K562 (cell line): ENCODE measurements around the gene ADAMTSL3. TPM values are rescaled to one million over a fixed set of nuclear protein-coding genes. Genes with fewer than 3 reads are reported as not detected.

Experiments used
- ATAC-seq: fragments of 200-7000 bp; cut with Tn5 transposase; 3 replicates; pipeline ENCODE4 v1.9.1; 2020; ENCODE audit warnings: moderate library complexity
- BruUV-seq: library from RNA; stranded (reverse); fragments of 400-500 nt; replicated peaks from 2 replicates; lab custom pipeline; 2021; lab: Mats Ljungman, UMichigan
- CTCF ChIA-PET: fragments of 300-600 bp; formaldehyde crosslinking; extraction: SDS; loops from one replicate; lab custom pipeline; 2021; ENCODE audit warnings: low intra/inter-chr PET ratio; lab: Yijun Ruan, JAX
- POLR2A ChIA-PET: fragments of 300-600, 350-650 bp; sonication (Branson Sonifier 250); formaldehyde crosslinking; extraction: SDS; loops from one replicate; lab custom pipeline; 2021; ENCODE audit warnings: antibody characterized with exemption, inconsistent platforms; lab: Yijun Ruan, JAX
- DNase-seq, 4 experiments: peaks; one replicate each; pipeline versions ENCODE4 v3.0.0 to v3.0.0-alpha.2; 2011 to 2018; ENCODE audit warnings: low spot score in 3 of 4, mixed read lengths in 3 of 4; ENCODE audit errors: extremely low read depth in 1 of 4
- FAIRE-seq: peaks from 2 replicates; lab custom pipeline; 2011; peaks lifted over from hg19 to GRCh38; lab: Jason Lieb, UNC
- H2AFZ ChIP-seq: 2 replicates; pipeline ENCODE4 v1.6.0; 2011; ENCODE audit warnings: low read depth, low read length, control low read depth, inconsistent platforms
- H3K27ac ChIP-seq: fragments of 200-600 bp; 3 replicates; pipeline ENCODE4 v1.8.0; 2011; ENCODE audit warnings: low read depth, mild to moderate bottlenecking, control low read depth, inconsistent platforms, low read length, moderate library complexity, mixed read lengths; ENCODE audit errors: extremely low read depth
- H3K27me3 ChIP-seq, 2 experiments: fragments of 300-600 bp in 1 of 2; 2 replicates in 1 of 2; 3 replicates in 1 of 2; pipeline versions ENCODE4 v1.6.0 to v1.8.0; 2011; ENCODE audit warnings: inconsistent platforms in 2 of 2, low read length in 2 of 2, mild to moderate bottlenecking in 1 of 2, mixed read lengths in 1 of 2, moderate library complexity in 1 of 2; ENCODE audit not compliant: control insufficient read depth in 2 of 2, insufficient read depth in 2 of 2
- H3K36me3 ChIP-seq: fragments of 300-600 bp; 3 replicates; pipeline ENCODE4 v1.8.0; 2011; ENCODE audit warnings: mild to moderate bottlenecking, low read length, inconsistent platforms; ENCODE audit not compliant: control insufficient read depth, insufficient read depth
- H3K4me1 ChIP-seq, 2 experiments: fragments of 200-600 bp in 1 of 2; replicated peaks in 1 of 2; 2 replicates in 1 of 2; 3 replicates in 1 of 2; pipeline versions ENCODE4 v1.5.1 to v1.8.0; 2011; ENCODE audit warnings: inconsistent platforms in 2 of 2, low read length in 2 of 2, mild to moderate bottlenecking in 1 of 2, mixed read lengths in 1 of 2, moderate library complexity in 1 of 2; ENCODE audit not compliant: control insufficient read depth in 2 of 2, insufficient read depth in 2 of 2
- H3K4me2 ChIP-seq: 2 replicates; pipeline ENCODE4 v1.6.1; 2011; ENCODE audit warnings: low read length, control low read depth, inconsistent platforms, mixed read lengths; ENCODE audit not compliant: insufficient read depth
- H3K4me3 ChIP-seq: fragments of 200-600 bp; sonication (generic), shearing (Covaris generic); 2 replicates; pipeline ENCODE4 v1.5.1; 2016; ENCODE audit warnings: control low read depth, inconsistent platforms
- H3K79me2 ChIP-seq: fragments of 200-600 bp; 3 replicates; pipeline ENCODE4 v1.8.0; 2011; ENCODE audit warnings: low read length, inconsistent platforms; ENCODE audit not compliant: control insufficient read depth, insufficient read depth
- H3K9ac ChIP-seq, 2 experiments: 2 replicates each; pipeline versions ENCODE4 v1.6.0 to v1.6.1; 2011; ENCODE audit warnings: low read depth in 2 of 2, low read length in 2 of 2, control low read depth in 1 of 2, inconsistent platforms in 1 of 2, mild to moderate bottlenecking in 1 of 2, mixed read lengths in 1 of 2; ENCODE audit not compliant: insufficient read depth in 1 of 2
- H3K9me1 ChIP-seq: one replicate; pipeline ENCODE4 v1.6.0; 2011; ENCODE audit warnings: inconsistent platforms, mild to moderate bottlenecking, low read length, moderate library complexity; ENCODE audit not compliant: control insufficient read depth, insufficient read depth
- H3K9me3 ChIP-seq: replicated peaks from 2 replicates; pipeline ENCODE4 v1.5.1; 2011; ENCODE audit warnings: low read depth, low read length, inconsistent platforms; ENCODE audit not compliant: control insufficient read depth, insufficient read depth
- H4K20me1 ChIP-seq: replicated peaks from 2 replicates; pipeline ENCODE4 v1.6.1; 2011; ENCODE audit warnings: low read length, inconsistent platforms, mixed read lengths; ENCODE audit not compliant: control insufficient read depth, insufficient read depth
- CHD4 ChIP-seq: fragments of 200-600 bp; sonication (generic); IDR thresholded peaks from 3 replicates; pipeline ENCODE4 v1.6.1; 2012; ENCODE audit warnings: low read depth, mild to moderate bottlenecking, mixed read lengths, low read length, inconsistent platforms; ENCODE audit not compliant: insufficient read depth, insufficient replicate concordance, poor library complexity, severe bottlenecking
- GATAD2B ChIP-seq: fragments of 450-650 bp; IDR thresholded peaks from 2 replicates; pipeline ENCODE4 v1.6.1; 2017; ENCODE audit warnings: mild to moderate bottlenecking, borderline replicate concordance
- HIVEP1 ChIP-seq: fragments of 250-450 bp; sonication (Bioruptor Pico); IDR thresholded peaks from 2 replicates; pipeline ENCODE4 v1.4.0; 2020; ENCODE audit warnings: mild to moderate bottlenecking
- PML ChIP-seq: IDR thresholded peaks from 2 replicates; pipeline ENCODE4 v1.6.1; 2012; ENCODE audit warnings: low read length, inconsistent platforms
- POLR2G ChIP-seq: fragments of 200-400 bp; formaldehyde crosslinking; IDR thresholded peaks from 2 replicates; pipeline ENCODE4 v1.6.1; 2017; ENCODE audit warnings: low read depth, mild to moderate bottlenecking, antibody characterized with exemption, low read length, moderate library complexity
- SMARCA4 ChIP-seq: fragments of 450-650 bp; IDR thresholded peaks from 2 replicates; pipeline ENCODE4 v1.6.1; 2016
- XRCC5 ChIP-seq: fragments of 200-400 bp; formaldehyde crosslinking; IDR thresholded peaks from 2 replicates; pipeline ENCODE4 v1.6.1; 2017; ENCODE audit warnings: low read depth, mild to moderate bottlenecking, low read length
- YY1 ChIP-seq, 3 experiments: IDR thresholded peaks; 2 replicates each; pipeline ENCODE4 v1.6.1; 2011; ENCODE audit warnings: low read length in 2 of 3, mild to moderate bottlenecking in 2 of 3, moderate library complexity in 2 of 3, borderline replicate concordance in 1 of 3, control low read depth in 1 of 3, low read depth in 1 of 3; ENCODE audit not compliant: insufficient read depth in 3 of 3, insufficient replicate concordance in 2 of 3, control insufficient read depth in 1 of 3, insufficient read length in 1 of 3; ENCODE audit errors: extremely low read depth in 1 of 3
- ZKSCAN8 ChIP-seq: fragments of 200-800 bp; sonication (Bioruptor generic); IDR thresholded peaks from 2 replicates; pipeline ENCODE4 v1.6.1; 2016; ENCODE audit warnings: missing genetic modification characterization, missing compliant biosample characterization
- ZNF143 ChIP-seq: sonication (generic); formaldehyde crosslinking; IDR thresholded peaks from 2 replicates; pipeline ENCODE4 v1.9.0; 2022; ENCODE audit warnings: mild to moderate bottlenecking, missing genetic modification reagents
- ZNF146 ChIP-seq: IDR thresholded peaks from one replicate; pipeline ENCODE4 v1.6.1; 2018; ENCODE audit warnings: missing compliant biosample characterization; ENCODE audit not compliant: unreplicated experiment
- ZNF436 ChIP-seq: fragments of 250-450, 450-650 bp; sonication (Bioruptor Pico); formaldehyde crosslinking; IDR thresholded peaks from 2 replicates; pipeline ENCODE4 v1.7.0; 2020; ENCODE audit warnings: mild to moderate bottlenecking
- ZNF695 ChIP-seq: fragments of 450-650 bp; formaldehyde crosslinking; IDR thresholded peaks from 2 replicates; pipeline ENCODE4 v1.4.0; 2020; ENCODE audit warnings: mild to moderate bottlenecking, moderate library complexity
- ZNF785 ChIP-seq: fragments of 250-450 bp; sonication (Bioruptor Pico); IDR thresholded peaks from 2 replicates; pipeline ENCODE4 v1.4.0; 2020; ENCODE audit warnings: mild to moderate bottlenecking
- WGBS: fragments of 100-300 bp; shearing (Covaris generic); methylation state at CpG from one replicate; pipeline ENCODE4 v1.1.6; 2016; ENCODE audit warnings: low coverage, mixed read lengths; ENCODE audit not compliant: insufficient coverage; ENCODE audit errors: missing lambda C conversion rate; 5-methylcytosine and 5-hydroxymethylcytosine counted together
- in situ Hi-C: fragments of 300-500 bp; cut with MboI; formaldehyde crosslinking; loops from 4 replicates; pipeline ENCODE4 v1.15.0; 2018; ENCODE audit warnings: inconsistent platforms, mixed read lengths
- intact Hi-C: fragments of 100-400 bp; cut with micrococcal nuclease; formaldehyde crosslinking; loops from 2 replicates; pipeline ENCODE4 v1.14.2; 2022
- polyA plus RNA-seq, 8 experiments: library from polyadenylated mRNA; depleted of rRNA in 4 of 8; stranded (reverse) in 5 of 8; unstranded in 3 of 8; fragments of >200 nt; fragmentation: Nextera tagmentation in 2 of 8; fragmentation: Illumina TruSeq in 1 of 8; extraction: Ambion mirVana in 2 of 8; extraction: Trizol in 1 of 8; gene quantifications; 2 replicates each; pipeline versions ENCODE4 v1.2.1 to v1.2.3, GENCODE V29; 2011 to 2014; ENCODE audit warnings: inconsistent platforms in 1 of 8, missing spikeins in 1 of 8
- total RNA-seq, 7 experiments: library from RNA; depleted of rRNA in 6 of 7; stranded (reverse); fragments of >200 nt in 6 of 7; fragmentation: Illumina TruSeq in 2 of 7; extraction: Trizol in 2 of 7; gene quantifications; 2 replicates each; pipeline versions ENCODE4 v1.2.1 to v1.2.3, GENCODE V29; 2011 to 2021; ENCODE audit warnings: low replicate concordance in 1 of 7
- TF ChIP-seq, protein P1 (sequence below), 2 experiments: fragments of 450-650 bp; IDR thresholded peaks; 2 replicates each; pipeline ENCODE4 v1.6.1; 2016
- TF ChIP-seq, protein P2 (sequence below), 2 experiments: fragments of 250-450 bp in 1 of 2; fragments of 450-650 bp in 1 of 2; sonication (Bioruptor Pico) in 1 of 2; IDR thresholded peaks; 2 replicates each; pipeline versions ENCODE4 v1.6.1 to v1.8.0; 2016 to 2021; ENCODE audit warnings: mild to moderate bottlenecking in 2 of 2, moderate library complexity in 2 of 2, missing compliant biosample characterization in 1 of 2, missing genetic modification characterization in 1 of 2

The ADAMTSL3 gene
- total and polyA plus RNA-seq, 9 of the 15 experiments (the other 6 are each of a cell fraction or from before 2014, with no cell fraction given) = 0.01 to 0.18 (median 0.07) TPM; not detected in 3

DNA sequence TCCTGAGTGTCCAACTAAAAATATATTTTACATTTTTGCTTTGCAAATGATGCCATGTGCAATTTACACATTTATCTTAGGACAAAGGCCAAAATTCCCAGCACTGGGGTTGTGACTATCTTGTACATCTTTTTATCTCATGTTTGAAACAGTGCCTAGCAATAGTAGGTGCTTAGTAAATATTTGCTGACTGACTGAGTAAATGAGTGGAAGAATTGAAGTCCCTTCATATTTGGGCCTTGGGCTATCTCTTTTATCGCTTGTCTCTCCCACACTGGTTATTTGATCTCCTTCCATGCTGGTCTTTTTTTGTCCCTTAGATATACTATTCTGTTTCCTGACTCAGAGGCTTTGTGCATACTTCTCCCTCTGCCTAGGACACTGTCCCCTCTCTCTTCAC, 368.6 kb downstream of the ADAMTSL3 start:
- 0% methylated on average over 1 of the region's 1 CpG for WGBS
- Histone ChIP-seq H3K9me3 (no peaks in the 10 kb centered on the region), H3K4me1 (no peaks in the 10 kb centered on the region), H3K79me2 (no peaks in the 10 kb centered on the region), H3K4me3 (no peak overlapping the region), H3K27ac (no peak overlapping the region), H4K20me1 (no peaks in the 10 kb centered on the region), H3K9me1 (no peaks in the 10 kb centered on the region), H3K9ac (no peak overlapping the region), H2AFZ (no peak overlapping the region), H3K27me3 (no peaks in the 10 kb centered on the region), H3K36me3 (no peaks in the 10 kb centered on the region), H3K4me2 (no peak overlapping the region)
- ChIA-PET POLR2A (no interaction called here), CTCF (no interaction called here)
- DNase-seq = no peak
- no TSS peak for BruUV-seq
- no peak for FAIRE-seq
- ATAC-seq = no peak
- in situ Hi-C loops = loop anchor here (10.0 kb wide), 1 partner anchor 588 kb away; no protein-coding TSS in a partner anchor
- TF ChIP-seq XRCC5 = no peak
- TF ChIP-seq HIVEP1 = no peak
- no peak for TF ChIP-seq PML
- TF ChIP-seq, protein P1, sequence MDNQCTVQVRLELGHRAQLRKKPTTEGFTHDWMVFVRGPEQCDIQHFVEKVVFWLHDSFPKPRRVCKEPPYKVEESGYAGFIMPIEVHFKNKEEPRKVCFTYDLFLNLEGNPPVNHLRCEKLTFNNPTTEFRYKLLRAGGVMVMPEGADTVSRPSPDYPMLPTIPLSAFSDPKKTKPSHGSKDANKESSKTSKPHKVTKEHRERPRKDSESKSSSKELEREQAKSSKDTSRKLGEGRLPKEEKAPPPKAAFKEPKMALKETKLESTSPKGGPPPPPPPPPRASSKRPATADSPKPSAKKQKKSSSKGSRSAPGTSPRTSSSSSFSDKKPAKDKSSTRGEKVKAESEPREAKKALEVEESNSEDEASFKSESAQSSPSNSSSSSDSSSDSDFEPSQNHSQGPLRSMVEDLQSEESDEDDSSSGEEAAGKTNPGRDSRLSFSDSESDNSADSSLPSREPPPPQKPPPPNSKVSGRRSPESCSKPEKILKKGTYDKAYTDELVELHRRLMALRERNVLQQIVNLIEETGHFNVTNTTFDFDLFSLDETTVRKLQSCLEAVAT (IDR thresholded peaks at IDR 0.05) = no peak
- TF ChIP-seq GATAD2B = no peak
- no peak for TF ChIP-seq ZNF785 (CRISPR knock-in tag)
- TF ChIP-seq, protein P2, sequence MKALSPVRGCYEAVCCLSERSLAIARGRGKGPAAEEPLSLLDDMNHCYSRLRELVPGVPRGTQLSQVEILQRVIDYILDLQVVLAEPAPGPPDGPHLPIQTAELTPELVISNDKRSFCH (CRISPR knock-in tag; IDR thresholded peaks at IDR 0.05) = no peak
- TF ChIP-seq, protein P2 (tag; IDR thresholded peaks at IDR 0.05) = no peak
- no peak for TF ChIP-seq CHD4
- no peak for TF ChIP-seq ZNF695 (CRISPR knock-in tag)
- TF ChIP-seq YY1 (IDR thresholded peaks at IDR 0.05; ENCODE audit: borderline replicate concordance in 1 of 3, control insufficient read depth in 1 of 3, extremely low read depth in 1 of 3, insufficient read depth in 3 of 3, insufficient read length in 1 of 3, insufficient replicate concordance in 2 of 3, low read depth in 1 of 3, low read length in 2 of 3) = no peak
- no peak for TF ChIP-seq ZNF143 (CRISPR knock-in tag)
- TF ChIP-seq ZKSCAN8 (CRISPR knock-in tag) = no peak
- TF ChIP-seq POLR2G = no peak
- TF ChIP-seq ZNF146 (CRISPR knock-in tag) = no peak
- TF ChIP-seq SMARCA4 = no peak
- no peak for TF ChIP-seq ZNF436 (CRISPR knock-in tag)
- intact Hi-C loops = loop anchor here (10.0 kb wide), 3 partner anchors 288 to 588 kb away; no protein-coding TSS in a partner anchor
